Renal cortex interstitium (tissue), 15 donors: ENCODE measurements around the gene TSC2. TPM values are rescaled to one million over a fixed set of nuclear protein-coding genes. Genes with fewer than 3 reads are reported as not detected.

Source experiments
- DNase-seq, 11 donors: peaks; one replicate each; pipeline ENCODE4 v3.0.0-alpha.2; 2013; ENCODE audit warnings: low read depth in 9 of 11, low spot score in 4 of 11; ENCODE audit errors: extremely low read depth in 1 of 11
- long read RNA-seq, 16 experiments: transcript quantifications; one replicate each; lab custom pipeline, GENCODE V29; 2026
- polyA plus RNA-seq, 3 donors: library from polyadenylated mRNA; unstranded; fragments of 120-200 nt; gene quantifications; one replicate each; pipeline ENCODE4 v1.2.1, GENCODE V29; 2013; ENCODE audit not compliant: insufficient read length in 3 of 3

TSC2 gene
- 100 to 1,000 TPM; 138 to 170 (median 151) TPM for polyA plus RNA-seq
- long read RNA-seq, donor 1, partial matches to known transcripts: 25 of 30 reads
- long read RNA-seq, donor 1, other reads (novel, unspliced or antisense): 0 of 30 reads
- long read RNA-seq, donor 2, full-length matches to known transcripts: 2 of 20 reads
- long read RNA-seq, donor 2, partial matches to known transcripts: 18 of 20 reads
- long read RNA-seq, donor 2, other reads (novel, unspliced or antisense): 0 of 20 reads
- long read RNA-seq, donor 3, full-length matches to known transcripts: 9 of 9 reads
- long read RNA-seq, donor 3, partial matches to known transcripts: 0 of 9 reads
- long read RNA-seq, donor 3, other reads (novel, unspliced or antisense): 0 of 9 reads
- long read RNA-seq, donor 4, full-length matches to known transcripts: 13 of 13 reads
- long read RNA-seq, donor 4, partial matches to known transcripts: 0 of 13 reads
- long read RNA-seq, donor 4, other reads (novel, unspliced or antisense): 0 of 13 reads
- long read RNA-seq, donor 5: 0 reads
- long read RNA-seq, donor 6, full-length matches to known transcripts: 11 of 61 reads
- long read RNA-seq, donor 6, partial matches to known transcripts: 50 of 61 reads
- long read RNA-seq, donor 6, other reads (novel, unspliced or antisense): 0 of 61 reads
- long read RNA-seq, donor 7, partial matches to known transcripts: 0 of 6 reads
- long read RNA-seq, donor 7, other reads (novel, unspliced or antisense): 0 of 6 reads
- long read RNA-seq, donor 8: 0 reads
- long read RNA-seq, donor 9, full-length matches to known transcripts: 4 of 4 reads
- long read RNA-seq, donor 9, partial matches to known transcripts: 0 of 4 reads
- long read RNA-seq, donor 9, other reads (novel, unspliced or antisense): 0 of 4 reads
- long read RNA-seq, donor 10, partial matches to known transcripts: 32 of 52 reads
- long read RNA-seq, donor 10, other reads (novel, unspliced or antisense): 19 of 52 reads
- long read RNA-seq, donor 11, full-length matches to known transcripts: 8 of 8 reads
- long read RNA-seq, donor 11, partial matches to known transcripts: 0 of 8 reads
- long read RNA-seq, donor 11, other reads (novel, unspliced or antisense): 0 of 8 reads
- long read RNA-seq, donor 12: 0 reads
- long read RNA-seq, donor 13: 0 reads
- long read RNA-seq, donor 14, partial matches to known transcripts: 0 of 2 reads
- long read RNA-seq, donor 14, other reads (novel, unspliced or antisense): 0 of 2 reads
- long read RNA-seq, donor 15, full-length matches to known transcripts: 2 of 2 reads
- long read RNA-seq, donor 15, partial matches to known transcripts: 0 of 2 reads
- long read RNA-seq, donor 15, other reads (novel, unspliced or antisense): 0 of 2 reads
- long read RNA-seq, donor 16, full-length matches to known transcripts: 20 of 134 reads
- long read RNA-seq, donor 16, partial matches to known transcripts: 114 of 134 reads
- long read RNA-seq, donor 16, other reads (novel, unspliced or antisense): 0 of 134 reads

GRCh38 chr16:2047330-2048115, at the start of gene TSC2, which contains the start of gene NTHL1:
TSC2 (plus strand) TSS chr16:2047985; CDS start chr16:2048616, 631 bp downstream.
NTHL1 (minus strand) TSS chr16:2047834; CDS start chr16:2047823, 11 bp downstream.
- DNase-seq: peak in 10 of 11 donors; percentile 88 to 96 (median 94)

- DNase-seq: no peak
Measured at GRCh38 chr16:1998360-1998835, 49.4 kb upstream of the TSC2 start.

- no peak for DNase-seq
Measured at GRCh38 chr16:1998852-1999801, 48.7 kb upstream of the TSC2 start.

GRCh38 chr16:1999866-2000514, 47.8 kb upstream of the TSC2 start:
- DNase-seq: no peak

GRCh38 chr16:2001035-2001434, 46.8 kb upstream of the TSC2 start:
- no peak for DNase-seq

- DNase-seq: no peak
Measured at GRCh38 chr16:2001456-2002355, 46.1 kb upstream of the TSC2 start.

- DNase-seq: no peak
Measured at GRCh38 chr16:2002406-2003230, 45.2 kb upstream of the TSC2 start.

GRCh38 chr16:2003231-2003826, 44.5 kb upstream of the TSC2 start:
- no peak for DNase-seq

- peak in 8 of 11 donors; percentile 68 to 89 (median 78) for DNase-seq
Measured at GRCh38 chr16:2003827-2004641, 43.8 kb upstream of the TSC2 start.

GRCh38 chr16:2004795-2005517, 42.8 kb upstream of the TSC2 start:
- DNase-seq: no peak

GRCh38 chr16:2005646-2006045, 42.1 kb upstream of the TSC2 start:
- no peak for DNase-seq

- no peak for DNase-seq
Measured at GRCh38 chr16:2006317-2006716, 41.5 kb upstream of the TSC2 start.
